Nephron (organoid): ENCODE data around the gene SSR4.

Experiments used
- H3K27ac Mint-ChIP-seq, 3 experiments: 2 replicates each; pipeline ENCODE4 v1.8.0; 2020; ENCODE audit warnings: mixed read lengths in 3 of 3, mild to moderate bottlenecking in 2 of 3, moderate library complexity in 1 of 3
- H3K27me3 Mint-ChIP-seq: 2 replicates; pipeline ENCODE4 v1.8.0; 2021; ENCODE audit warnings: low read depth, mild to moderate bottlenecking, moderate library complexity, mixed read lengths
- H3K36me3 Mint-ChIP-seq: 2 replicates; pipeline ENCODE4 v1.8.0; 2020; ENCODE audit warnings: low read depth, mixed read lengths
- H3K4me1 Mint-ChIP-seq: 2 replicates; pipeline ENCODE4 v1.8.0; 2020; ENCODE audit warnings: mixed read lengths
- H3K4me3 Mint-ChIP-seq, 3 experiments: 2 replicates each; pipeline ENCODE4 v1.8.0; 2020; ENCODE audit warnings: mild to moderate bottlenecking in 3 of 3, mixed read lengths in 3 of 3, moderate library complexity in 2 of 3
- H3K9me3 Mint-ChIP-seq: 2 replicates; pipeline ENCODE4 v1.8.0; 2020; ENCODE audit warnings: mixed read lengths
- CTCF ChIP-seq, 3 experiments: fragments of 200-600 bp; sonication (generic); IDR thresholded peaks; one replicate each; pipeline ENCODE4 v1.5.0; 2021; ENCODE audit warnings: antibody characterized with exemption in 3 of 3; ENCODE audit not compliant: unreplicated experiment in 3 of 3

The SSR4 gene

GRCh38 chrX:153792368-153792767, 2.1 kb upstream of the SSR4 start:
- no peak for TF ChIP-seq CTCF (IDR thresholded peaks at IDR 0.05; ENCODE audit: unreplicated experiment in 3 of 3)
- no peaks in the 10 kb centered on the region for H3K27me3 Mint-ChIP-seq
- H3K4me3 Mint-ChIP-seq: peak overlapping the region; percentile 30 to 95 (median 90)
- H3K27ac Mint-ChIP-seq: no peak overlapping the region
- peaks cover 8% of the 10 kb centered on the region for H3K9me3 Mint-ChIP-seq
- peaks cover 9% of the 10 kb centered on the region for H3K36me3 Mint-ChIP-seq
- peaks cover 8% of the 10 kb centered on the region for H3K4me1 Mint-ChIP-seq

- peaks cover 8% of the 10 kb centered on the region for H3K4me1 Mint-ChIP-seq
- peaks cover 8% of the 10 kb centered on the region for H3K9me3 Mint-ChIP-seq
- H3K27ac Mint-ChIP-seq: peak overlapping the region; percentile 51 to 93 (median 70)
- H3K36me3 Mint-ChIP-seq: peaks cover 8% of the 10 kb centered on the region
- no peaks in the 10 kb centered on the region for H3K27me3 Mint-ChIP-seq
- TF ChIP-seq CTCF (IDR thresholded peaks at IDR 0.05; ENCODE audit: unreplicated experiment in 3 of 3): no peak
- H3K4me3 Mint-ChIP-seq: peak overlapping the region; percentile 90 to 95 (median 93)
These were observed 1.2 kb upstream of the SSR4 start for GRCh38 chrX:153793291-153793690.

GRCh38 chrX:153794897-153795816, 689 bp downstream of the SSR4 start:
- Mint-ChIP-seq H3K27me3 (no peaks in the 10 kb centered on the region), H3K4me1 (peaks cover 8% of the 10 kb centered on the region), H3K9me3 (peaks cover 8% of the 10 kb centered on the region), H3K4me3 (peak overlapping the region; percentile 90 to 95 (median 93)), H3K36me3 (peaks cover 14% of the 10 kb centered on the region), H3K27ac (peak overlapping the region; percentile 31 to 85 (median 60))
- no peak for TF ChIP-seq CTCF (IDR thresholded peaks at IDR 0.05; ENCODE audit: unreplicated experiment in 3 of 3)

GRCh38 chrX:153797415-153798015, 3.0 kb downstream of the SSR4 start:
- peaks cover 8% of the 10 kb centered on the region for H3K9me3 Mint-ChIP-seq
- H3K4me3 Mint-ChIP-seq: no peak overlapping the region
- no peaks in the 10 kb centered on the region for H3K27me3 Mint-ChIP-seq
- H3K4me1 Mint-ChIP-seq: peaks cover 8% of the 10 kb centered on the region
- no peak for TF ChIP-seq CTCF (IDR thresholded peaks at IDR 0.05; ENCODE audit: unreplicated experiment in 3 of 3)
- no peak overlapping the region for H3K27ac Mint-ChIP-seq
- peaks cover 10% of the 10 kb centered on the region for H3K36me3 Mint-ChIP-seq

GRCh38 chrX:153799326-153799725, 4.9 kb downstream of the SSR4 start:
- H3K27me3 Mint-ChIP-seq: no peaks in the 10 kb centered on the region
- no peak overlapping the region for H3K27ac Mint-ChIP-seq
- H3K4me1 Mint-ChIP-seq: no peaks in the 10 kb centered on the region
- peaks cover 10% of the 10 kb centered on the region for H3K36me3 Mint-ChIP-seq
- TF ChIP-seq CTCF (IDR thresholded peaks at IDR 0.05; ENCODE audit: unreplicated experiment in 3 of 3): no peak
- peaks cover 6% of the 10 kb centered on the region for H3K9me3 Mint-ChIP-seq
- H3K4me3 Mint-ChIP-seq: no peak overlapping the region
